Measurements from ENCODE around the gene NPIPB8. TPM values are rescaled to one million over a fixed set of nuclear protein-coding genes. Genes with fewer than 3 reads are reported as not detected.

The NPIPB8 gene
- total and polyA plus RNA-seq, 2 of the 13 experiments (the other 11 are each of a cell fraction or from before 2014, with no cell fraction given): 0.49 to 2.3 TPM

- no peak for TF ChIP-seq NONO (IDR thresholded peaks at IDR 0.05)
- no peak for TF ChIP-seq NONO (CRISPR knock-in tag; conservative IDR thresholded peaks at IDR 0.05)
- no peak for TF ChIP-seq ZKSCAN5 (CRISPR knock-in tag; IDR thresholded peaks at IDR 0.05)
- no peak for TF ChIP-seq AFF4 (CRISPR knock-in tag; IDR thresholded peaks at IDR 0.05)
- TF ChIP-seq ADNP (CRISPR knock-in tag; IDR thresholded peaks at IDR 0.05): no peak
- TF ChIP-seq ZNF432 (CRISPR knock-in tag; IDR thresholded peaks at IDR 0.05; ENCODE audit: borderline replicate concordance): no peak
- no peak for TF ChIP-seq ZFP41 (CRISPR knock-in tag; IDR thresholded peaks at IDR 0.05; ENCODE audit: borderline replicate concordance)
- 0 out of 2 replicates have a peak, but pooled peaks have one; percentile 52 for TF ChIP-seq ZNF557 (CRISPR knock-in tag; IDR thresholded peaks at IDR 0.05)
- no peak for TF ChIP-seq ZSCAN25 (CRISPR knock-in tag; IDR thresholded peaks at IDR 0.05)
- TF ChIP-seq ZMAT5 (CRISPR knock-in tag; IDR thresholded peaks at IDR 0.05; ENCODE audit: borderline replicate concordance, low read depth): no peak
- peak; percentile 100 for TF ChIP-seq MAFK (conservative IDR thresholded peaks at IDR 0.05 in 1 of 2, IDR thresholded peaks at IDR 0.05 in 1 of 2; ENCODE audit: low read length in 2 of 2)
- no peak for TF ChIP-seq ZC3H4 (CRISPR knock-in tag; IDR thresholded peaks at IDR 0.05; ENCODE audit: borderline replicate concordance)
- TF ChIP-seq ZNF790 (CRISPR knock-in tag; IDR thresholded peaks at IDR 0.05; ENCODE audit: borderline replicate concordance): no peak
- no peak; the same call in 1 of the 2 replicates for TF ChIP-seq ZFP91 (CRISPR knock-in tag; IDR thresholded peaks at IDR 0.05; ENCODE audit: borderline replicate concordance)
- TF ChIP-seq SIX1 (CRISPR knock-in tag; IDR thresholded peaks at IDR 0.05; ENCODE audit: borderline replicate concordance): no peak
- no peak for TF ChIP-seq IRF1 (CRISPR knock-in tag; IDR thresholded peaks at IDR 0.05; ENCODE audit: low read depth)
- TF ChIP-seq YY1 (IDR thresholded peaks at IDR 0.05; ENCODE audit: insufficient read depth, insufficient replicate concordance, low read depth, low read length): no peak
- no peak for TF ChIP-seq STAG1 (CRISPR knock-in tag; IDR thresholded peaks at IDR 0.05)
- no peak for TF ChIP-seq ZNF33A (CRISPR knock-in tag; IDR thresholded peaks at IDR 0.05; ENCODE audit: borderline replicate concordance)
- TF ChIP-seq ZNF781 (CRISPR knock-in tag; IDR thresholded peaks at IDR 0.05; ENCODE audit: borderline replicate concordance, not compliant biosample characterization): no peak
- TF ChIP-seq TOPORS (CRISPR knock-in tag; IDR thresholded peaks at IDR 0.05): no peak
- no peak for TF ChIP-seq TRAFD1 (CRISPR knock-in tag; IDR thresholded peaks at IDR 0.05; ENCODE audit: borderline replicate concordance)
These were observed 41.7 kb upstream of the NPIPB8 start (continued) for GRCh38 chr16:28596115-28596630.

All from HepG2 (cell line).